8988T (cell line): ENCODE results near the gene MAGOHB.
"Not testable (repeated sequence)": the region's sequence is repeated elsewhere in the genome, so short reads cannot be mapped to it uniquely, and the experiment has no call there.

ENCODE experiments used
- DNase-seq: peaks from one replicate; pipeline ENCODE4 v3.0.0; 2011

The MAGOHB gene

DNA sequence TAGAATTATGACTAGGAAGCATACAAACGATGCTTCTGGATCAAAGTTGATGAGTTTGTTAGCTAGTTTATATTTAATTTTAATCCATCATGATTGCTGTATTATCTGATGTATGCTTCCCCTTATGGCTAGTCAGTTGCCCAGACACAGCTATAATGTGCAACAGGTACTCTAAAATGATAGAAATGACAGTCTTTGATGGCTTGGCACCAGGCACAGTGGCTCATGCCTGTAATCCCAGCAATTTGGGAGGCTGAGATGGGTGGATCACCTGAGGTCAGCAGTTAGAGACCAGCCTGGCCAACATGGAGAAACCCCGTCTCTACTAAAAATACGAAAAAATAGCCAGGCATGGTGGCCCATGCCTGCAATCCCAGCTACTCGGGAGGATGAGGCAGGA lies 2.2 kb downstream of the MAGOHB start:
- not testable (repeated sequence) for DNase-seq

DNA sequence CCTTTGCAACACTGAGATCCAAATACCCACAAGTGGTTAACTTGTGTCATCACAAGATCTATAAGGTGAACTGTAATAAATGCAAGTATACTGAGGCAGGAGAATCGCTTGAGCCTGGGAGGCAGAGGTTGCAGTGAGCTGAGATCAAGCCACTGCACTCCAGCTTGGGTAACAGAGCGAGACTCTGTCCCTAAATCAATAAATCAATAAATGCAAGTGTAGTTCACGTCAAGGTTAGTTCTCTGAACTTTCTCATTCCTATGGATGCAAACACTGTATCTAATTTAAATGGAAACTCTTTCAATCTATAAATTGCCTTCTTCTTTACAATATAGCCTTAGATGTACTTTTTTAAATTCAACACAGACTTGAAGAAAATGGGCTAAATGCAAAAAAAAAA lies 3.2 kb downstream of the MAGOHB start:
- DNase-seq, result no peak

DNA sequence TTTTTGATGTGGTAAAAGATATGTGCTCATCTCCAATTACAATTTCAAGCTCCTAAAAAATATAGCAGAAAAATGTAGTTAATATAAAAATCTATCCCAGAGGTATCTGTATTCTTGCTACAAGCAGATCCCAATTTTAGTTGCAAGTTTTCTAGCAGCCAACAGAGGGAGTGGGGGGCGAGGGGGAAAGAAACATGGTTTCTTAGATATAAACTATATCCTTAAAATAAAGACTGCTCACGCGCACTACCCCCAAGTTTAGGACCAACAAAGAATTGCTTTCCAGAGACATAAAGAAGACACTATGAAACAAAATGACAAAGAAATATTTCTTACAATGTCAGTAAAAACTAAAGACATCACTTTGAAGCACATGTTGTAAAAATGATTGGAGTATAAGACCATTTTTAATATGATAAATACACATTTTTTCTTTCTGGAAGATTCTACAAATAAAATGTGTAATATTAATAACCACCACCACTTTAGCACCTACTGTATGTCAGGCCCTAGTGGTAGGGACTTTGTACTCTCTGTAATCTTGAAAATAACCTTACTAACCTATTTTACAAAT lies 5.4 kb downstream of the MAGOHB start:
- DNase-seq, result no peak

DNA sequence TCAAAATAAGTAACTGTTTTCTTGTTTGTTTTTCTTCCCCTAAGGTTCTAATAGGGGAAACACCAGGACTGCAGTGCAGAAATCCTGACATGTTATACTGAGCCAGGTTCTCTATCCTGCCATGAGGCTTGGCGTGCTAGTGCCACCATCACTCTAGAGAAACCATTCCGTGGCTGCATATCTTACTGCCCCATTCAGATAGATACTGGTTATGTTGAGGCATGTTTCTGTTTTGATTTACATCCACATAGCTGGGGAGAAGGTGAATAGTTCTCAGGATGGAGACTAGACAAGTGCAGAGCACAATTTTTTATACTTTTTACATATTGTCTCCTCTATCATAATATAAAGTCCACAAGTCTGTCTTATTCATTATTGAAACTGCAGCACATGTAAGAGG lies 11.5 kb downstream of the MAGOHB start:
- no peak for DNase-seq

DNA sequence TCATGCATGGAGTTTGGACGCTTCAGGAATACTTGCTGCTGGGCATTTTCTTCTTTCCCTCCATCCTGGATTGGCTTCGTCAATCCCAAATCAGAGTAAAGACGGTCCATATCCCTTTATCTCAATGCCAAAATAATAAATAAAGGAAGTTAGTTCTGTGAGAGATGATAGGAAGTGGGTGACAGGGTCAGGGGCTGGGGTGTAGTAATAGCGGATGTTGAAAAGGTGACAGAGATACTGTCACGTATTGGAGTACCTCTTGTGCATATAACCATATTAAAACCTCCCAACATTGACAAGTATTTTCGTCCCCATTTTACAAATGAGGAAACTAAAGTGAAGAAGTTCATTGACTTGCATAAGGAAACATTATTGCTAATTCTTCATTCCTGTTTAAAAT lies 12.4 kb downstream of the MAGOHB start:
- DNase-seq, result no peak

DNA sequence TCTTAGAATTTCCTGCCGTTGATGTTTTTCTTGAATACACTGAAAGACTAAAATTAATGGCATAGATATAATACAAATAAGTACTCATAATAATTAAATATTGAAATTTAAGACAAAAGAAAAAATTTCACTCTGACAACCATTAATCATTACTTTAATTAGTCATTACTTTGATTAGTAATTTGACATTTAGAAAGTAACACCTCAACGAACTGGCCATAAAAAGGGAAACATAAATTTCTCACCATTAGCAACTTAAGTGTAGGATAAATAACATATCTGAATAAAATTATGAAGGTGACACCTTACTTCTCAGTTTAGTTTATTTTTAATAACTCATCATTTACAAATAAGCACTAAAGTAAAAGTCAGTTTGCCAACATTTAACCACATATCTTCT lies 17.5 kb downstream of the MAGOHB start:
- DNase-seq, result no peak

DNA sequence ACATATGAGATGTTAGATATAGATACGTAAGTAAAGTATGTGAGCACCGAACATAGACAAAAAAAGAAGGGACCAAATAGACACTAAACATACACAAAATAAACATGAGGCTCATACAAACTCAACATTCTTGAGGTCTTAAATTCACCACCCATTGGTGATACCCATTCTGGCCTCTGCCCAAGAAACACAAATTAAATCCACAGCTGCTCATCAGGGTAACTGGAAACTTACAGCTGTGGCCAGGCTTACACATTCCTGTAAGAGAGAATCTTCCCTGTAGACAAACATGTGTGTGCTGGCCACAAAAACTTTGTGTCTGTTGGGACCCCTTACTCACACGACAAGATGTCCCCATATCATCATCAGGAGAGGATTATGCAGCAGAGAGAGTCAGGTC lies 22.4 kb downstream of the MAGOHB start:
- no peak for DNase-seq

DNA sequence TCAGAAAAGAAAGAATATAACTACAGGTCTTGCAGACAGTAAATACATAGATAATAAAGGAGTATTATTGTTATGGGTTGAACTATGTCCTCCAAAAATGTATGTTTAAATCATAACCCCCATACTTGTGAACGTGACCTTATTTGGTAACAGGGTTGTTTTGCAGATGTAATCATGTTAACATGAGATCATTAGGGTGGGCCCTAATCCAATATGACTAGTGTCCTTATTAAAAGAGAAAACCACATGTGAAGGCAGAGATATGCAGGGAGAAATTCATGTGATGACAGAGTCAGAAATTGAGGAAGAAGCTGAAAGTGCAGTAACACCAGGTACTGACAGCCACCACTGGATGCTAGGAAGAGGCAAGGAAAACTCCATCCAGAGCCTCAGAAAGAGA lies 29.0 kb downstream of the MAGOHB start:
- no peak for DNase-seq

DNA sequence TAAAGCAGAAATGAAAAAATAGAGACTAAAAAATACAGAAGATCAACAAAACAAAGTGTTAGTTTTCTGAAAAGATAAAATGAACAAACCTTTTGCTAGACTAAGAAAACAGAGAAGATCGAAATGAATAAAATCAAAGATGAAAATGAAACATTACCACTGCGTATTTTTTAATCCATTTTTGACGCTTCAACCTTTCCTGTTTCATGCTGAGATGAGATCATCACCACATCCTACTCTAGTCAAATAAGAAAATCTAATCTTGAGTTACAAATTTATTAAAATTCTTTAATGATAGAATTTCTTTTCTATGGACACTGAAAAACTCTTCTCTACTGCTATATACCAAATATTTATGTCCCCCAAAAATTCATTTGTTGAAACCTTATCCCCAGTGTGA lies 30.7 kb downstream of the MAGOHB start:
- no peak for DNase-seq

DNA sequence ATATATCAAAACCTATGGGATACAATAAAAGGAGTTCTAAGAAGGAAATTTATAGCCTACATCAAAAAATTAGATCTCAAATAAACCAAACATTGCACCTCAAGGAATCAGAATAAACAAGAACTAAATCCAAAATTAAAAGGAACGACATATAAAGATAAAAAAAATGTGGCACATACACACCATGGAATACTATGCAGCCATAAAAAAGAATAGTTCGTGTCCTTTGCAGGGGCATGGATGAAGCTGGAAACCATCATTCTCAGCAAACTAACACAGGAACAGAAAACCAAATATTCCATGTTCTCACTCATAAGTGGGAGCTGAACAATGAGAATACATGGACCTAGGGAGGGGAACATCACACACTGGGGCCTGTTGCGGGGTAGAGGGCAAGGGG lies 31.3 kb downstream of the MAGOHB start:
- not testable (repeated sequence) for DNase-seq

DNA sequence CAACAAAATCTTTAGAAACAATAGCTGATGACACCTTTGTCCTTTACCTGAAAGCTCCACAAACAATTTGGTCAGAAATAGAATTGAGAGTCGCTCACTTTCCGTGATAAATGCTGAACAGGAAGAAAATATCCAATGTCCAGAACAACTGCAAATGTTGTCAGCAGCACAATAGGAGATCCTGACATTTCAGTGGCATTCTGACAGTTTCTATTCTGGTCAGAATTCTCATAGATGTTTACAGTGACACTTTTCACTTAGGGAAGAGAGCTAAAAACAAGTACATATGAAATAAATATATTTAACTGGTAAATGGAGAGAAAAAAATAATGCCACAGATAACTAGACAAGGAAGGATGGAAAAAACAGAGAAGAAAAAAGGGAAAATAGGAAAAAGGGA lies 39.1 kb downstream of the MAGOHB start:
- no peak for DNase-seq

DNA sequence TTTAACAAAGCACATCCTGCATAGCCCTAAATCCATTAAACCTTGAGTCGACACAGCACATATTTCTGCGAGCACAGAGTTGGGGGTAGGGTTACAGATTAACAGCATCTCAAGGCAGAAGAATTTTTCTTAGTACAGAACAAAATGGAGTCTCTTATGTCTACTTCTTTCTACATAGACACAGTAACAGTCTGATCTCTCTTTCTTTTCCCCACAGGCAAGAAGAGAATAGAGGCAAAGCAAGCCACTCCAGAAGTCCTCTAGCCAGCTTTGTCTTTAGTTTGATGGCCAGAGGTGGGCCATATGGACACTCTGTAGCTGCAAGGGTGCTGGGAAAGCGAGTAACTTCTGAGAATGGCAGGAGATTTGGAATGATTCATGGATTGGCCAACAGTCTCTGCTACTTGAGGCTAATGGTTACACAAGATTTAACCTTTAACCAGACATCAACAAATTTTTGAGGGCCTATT lies 41.4 kb downstream of the MAGOHB start:
- not testable (repeated sequence) for DNase-seq

DNA sequence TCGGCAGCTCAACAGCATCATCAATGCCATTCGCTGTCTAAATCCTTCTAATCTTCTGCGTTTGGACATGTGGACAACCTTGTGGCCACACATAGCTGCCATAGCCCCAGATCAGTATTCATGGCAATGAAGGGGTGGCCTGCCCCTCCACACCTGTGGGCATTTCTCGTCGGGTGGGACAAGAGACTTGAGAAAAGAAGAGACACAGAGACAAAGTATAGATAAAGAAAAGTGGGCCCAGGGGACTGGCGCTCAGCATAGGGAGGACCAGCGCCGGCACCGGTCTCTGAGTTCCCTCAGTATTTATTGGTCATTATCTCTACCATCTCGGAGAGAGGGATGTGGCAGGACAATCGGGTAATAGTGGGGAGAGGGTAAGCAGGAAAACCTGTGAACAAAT lies 42.3 kb downstream of the MAGOHB start:
- no peak for DNase-seq

DNA sequence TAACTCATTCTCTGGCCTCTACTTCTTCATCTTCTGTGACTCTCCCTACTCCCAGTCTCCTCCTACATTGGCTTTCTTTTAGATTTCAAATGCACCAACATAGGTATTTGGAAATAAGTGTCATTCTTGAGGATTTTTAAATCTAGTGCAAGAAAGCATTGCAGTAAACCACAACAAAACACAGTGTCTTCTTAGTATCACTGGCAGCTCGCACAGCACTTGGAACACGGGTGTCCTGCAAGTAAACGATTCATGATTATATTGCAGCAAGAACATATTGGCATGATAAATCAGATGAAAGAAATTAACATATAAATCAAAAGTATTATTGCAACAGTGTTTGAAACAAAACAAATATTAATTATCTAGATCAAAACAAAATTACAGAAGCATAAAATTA lies 45.6 kb downstream of the MAGOHB start:
- DNase-seq, result no peak

DNA sequence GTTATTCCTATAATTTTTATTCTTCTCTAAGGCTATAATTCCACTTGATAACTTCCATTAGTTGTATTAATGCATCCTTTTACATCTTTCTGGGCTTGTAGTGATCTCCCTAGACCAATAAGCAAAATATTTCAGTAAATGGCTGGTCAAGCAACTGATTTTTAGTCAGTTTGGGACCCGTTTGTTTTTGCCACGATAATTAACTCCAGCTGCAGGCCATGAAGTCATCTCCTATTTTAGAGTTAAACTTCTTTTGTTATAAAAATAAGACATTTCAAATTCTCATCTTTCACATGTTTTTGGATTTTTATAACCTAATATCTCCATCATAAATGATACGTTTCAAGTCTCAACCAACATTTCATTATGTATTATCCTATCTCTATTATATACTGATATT lies 49.4 kb downstream of the MAGOHB start:
- DNase-seq, result no peak

DNA sequence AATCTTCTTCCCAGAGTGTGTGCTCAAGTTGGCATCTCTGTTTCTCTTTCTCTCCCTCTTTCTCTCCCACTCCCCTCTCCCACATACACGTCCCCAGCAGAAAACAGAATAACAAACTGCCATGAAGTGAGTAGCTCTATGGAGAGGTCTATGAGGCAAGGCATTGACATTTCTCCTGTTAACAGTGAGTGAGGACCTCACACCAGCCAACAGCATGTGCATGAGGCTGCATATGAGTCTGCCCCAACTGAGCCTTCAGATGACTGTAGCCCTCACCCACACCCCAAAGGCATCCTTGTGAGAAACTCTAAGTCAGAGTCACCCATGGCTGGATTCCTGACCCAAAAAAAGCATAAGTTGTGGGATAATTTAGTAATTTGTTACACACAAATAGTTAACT lies 50.4 kb downstream of the MAGOHB start:
- no peak for DNase-seq

DNA sequence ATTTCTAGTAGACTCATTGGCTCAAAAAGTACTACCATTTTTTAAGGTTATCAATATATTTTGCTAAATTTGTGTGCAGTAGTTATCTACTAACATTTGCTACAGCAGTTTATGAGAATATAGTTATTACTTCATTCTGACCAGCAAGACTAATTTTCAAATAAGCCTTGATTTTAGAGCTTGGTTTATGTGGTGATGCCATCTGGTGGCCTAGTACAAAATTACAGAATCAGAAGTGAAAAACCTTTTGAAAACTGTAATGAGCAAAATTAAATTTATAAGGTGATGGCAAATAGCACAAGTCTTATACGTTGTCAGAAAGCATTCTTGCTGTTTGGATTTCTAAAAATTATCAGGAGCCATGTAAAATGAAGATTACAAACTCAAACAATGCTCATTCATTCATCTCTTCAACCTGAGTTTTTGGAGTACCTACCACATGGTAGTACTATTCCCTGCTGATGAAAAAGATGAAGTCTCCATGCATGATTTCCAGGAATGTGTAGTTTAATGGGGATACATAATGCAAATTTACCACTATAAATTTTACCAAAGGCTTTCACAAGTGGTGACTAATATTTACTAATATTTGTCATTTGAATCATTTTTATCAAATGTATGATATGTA lies 51.0 kb downstream of the MAGOHB start:
- no peak for DNase-seq

DNA sequence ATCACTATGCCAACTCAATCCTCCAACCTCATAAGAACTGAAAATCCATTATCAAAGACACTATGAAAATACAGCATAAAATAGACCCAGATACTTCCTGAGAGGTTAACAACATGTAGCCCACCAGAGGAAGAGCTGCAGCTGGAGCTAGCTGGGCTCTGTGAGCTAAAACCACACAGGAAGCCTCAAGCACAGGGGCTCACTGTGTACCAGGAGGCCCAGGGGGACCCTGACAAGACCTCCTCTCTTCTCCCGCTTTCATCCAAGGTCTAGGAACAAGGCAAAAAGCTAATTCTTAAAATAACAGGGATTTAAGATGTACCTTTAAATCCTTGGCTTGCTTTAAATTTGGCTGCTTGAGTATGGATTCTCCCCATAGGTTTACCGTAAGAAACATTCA lies 54.2 kb downstream of the MAGOHB start:
- DNase-seq, result no peak

DNA sequence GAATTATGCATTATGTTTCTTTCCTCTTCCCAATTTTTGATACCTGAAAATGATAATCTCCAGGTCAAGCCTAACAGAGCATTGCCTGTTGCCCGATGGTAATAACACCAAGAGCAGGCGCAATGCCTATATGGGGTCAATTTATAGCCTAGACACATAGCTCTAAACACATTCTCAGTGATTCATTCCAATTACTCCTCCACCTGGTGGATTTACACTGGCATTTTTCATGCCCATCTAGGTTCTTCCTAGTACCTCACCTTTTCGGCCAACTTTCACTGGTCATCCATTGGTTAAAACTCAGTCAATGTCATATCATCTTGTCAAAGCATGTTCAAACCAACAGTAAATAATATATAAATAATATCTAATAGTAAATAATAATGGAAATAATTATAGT lies 54.6 kb downstream of the MAGOHB start:
- no peak for DNase-seq

DNA sequence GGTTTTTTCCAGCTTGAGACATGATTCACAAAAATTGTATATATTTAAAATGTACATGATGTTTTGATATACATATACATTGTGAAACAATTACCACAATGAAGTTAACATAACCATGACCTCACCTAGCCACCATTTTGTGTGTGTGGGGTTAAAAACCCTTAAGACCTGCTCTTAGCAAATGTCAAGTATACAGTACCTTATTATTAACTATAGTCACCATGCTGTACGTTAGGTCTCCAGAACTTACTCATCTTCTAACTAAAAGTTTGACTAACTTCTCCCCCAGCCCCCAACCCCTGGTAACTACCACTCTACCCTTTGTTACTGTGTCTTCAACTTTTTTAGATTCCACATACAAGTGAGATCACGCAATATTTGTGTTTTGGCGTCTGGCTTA lies 55.1 kb downstream of the MAGOHB start:
- DNase-seq, result no peak

DNA sequence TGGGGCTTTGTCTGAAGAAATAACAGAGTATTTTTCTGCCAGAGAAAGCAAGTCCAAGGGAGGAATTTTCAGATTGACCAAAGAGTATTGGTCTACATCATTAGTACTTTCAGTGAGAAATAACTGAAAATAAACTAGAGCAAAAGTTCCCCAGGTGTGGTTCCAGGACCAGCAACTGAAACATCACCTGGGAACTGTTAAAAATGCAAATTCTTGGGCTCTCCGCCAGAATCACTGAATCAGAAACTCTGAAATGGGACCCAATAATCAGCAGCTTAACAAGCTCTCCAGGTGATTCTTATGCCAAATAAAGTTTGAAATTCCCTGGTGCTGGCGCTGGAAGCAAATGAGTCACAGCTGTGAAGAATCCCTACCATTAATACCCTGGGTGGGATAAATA lies 55.6 kb downstream of the MAGOHB start:
- no peak for DNase-seq

DNA sequence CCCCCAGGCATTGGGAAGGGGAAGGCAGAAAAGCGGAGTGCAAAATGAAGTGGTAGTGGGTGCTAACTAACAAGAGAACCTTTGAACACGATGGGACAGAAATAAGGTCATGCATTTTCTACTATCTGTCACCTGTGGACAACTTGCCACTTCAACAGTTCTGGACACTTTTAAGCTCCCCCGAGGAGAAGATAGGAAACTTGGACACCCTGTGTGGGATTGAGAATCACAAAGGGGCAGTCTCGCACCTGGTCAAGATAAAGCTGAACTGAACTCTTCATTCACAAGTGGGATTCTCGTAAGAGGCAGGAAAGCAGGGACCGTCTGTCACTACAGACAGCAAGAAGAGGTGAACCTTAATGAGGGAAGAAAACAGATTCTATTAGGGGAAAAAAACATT lies 56.1 kb downstream of the MAGOHB start:
- DNase-seq, result no peak

DNA sequence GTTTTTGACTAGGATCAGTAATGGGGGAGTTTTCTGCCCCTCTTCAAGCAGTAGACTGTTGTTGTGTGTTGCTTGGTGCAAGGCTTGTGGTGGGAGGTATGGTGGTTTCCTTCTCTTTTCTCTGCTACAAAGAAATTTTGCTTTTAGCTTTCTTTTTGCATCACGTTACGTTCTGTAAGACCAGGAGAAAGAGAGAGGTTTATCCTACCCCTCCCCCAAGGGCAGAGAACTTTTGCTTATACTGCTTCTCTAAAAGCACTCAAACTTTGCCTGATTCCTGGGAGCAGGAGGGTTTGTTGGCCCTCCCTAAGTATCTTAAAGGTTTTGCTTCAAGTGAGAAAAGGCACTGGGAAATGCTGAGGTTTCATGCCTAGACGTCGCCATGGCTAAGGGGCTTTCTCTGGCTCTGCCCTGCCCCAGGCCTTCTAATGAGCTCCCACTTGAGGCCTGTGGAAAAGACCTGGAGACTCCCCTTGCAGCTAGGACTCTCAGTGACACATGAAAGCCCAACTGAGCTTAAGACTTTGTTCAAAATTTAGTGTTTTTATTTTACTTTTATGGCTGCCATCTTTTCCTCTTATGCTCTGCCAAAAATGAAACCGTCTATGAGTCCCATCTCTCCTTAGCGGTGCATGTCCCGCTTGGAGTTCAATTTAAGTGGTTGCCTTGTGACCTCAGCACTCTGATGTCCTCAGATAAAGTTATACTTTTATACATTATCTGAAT lies 58.5 kb downstream of the MAGOHB start:
- DNase-seq, result no peak

DNA sequence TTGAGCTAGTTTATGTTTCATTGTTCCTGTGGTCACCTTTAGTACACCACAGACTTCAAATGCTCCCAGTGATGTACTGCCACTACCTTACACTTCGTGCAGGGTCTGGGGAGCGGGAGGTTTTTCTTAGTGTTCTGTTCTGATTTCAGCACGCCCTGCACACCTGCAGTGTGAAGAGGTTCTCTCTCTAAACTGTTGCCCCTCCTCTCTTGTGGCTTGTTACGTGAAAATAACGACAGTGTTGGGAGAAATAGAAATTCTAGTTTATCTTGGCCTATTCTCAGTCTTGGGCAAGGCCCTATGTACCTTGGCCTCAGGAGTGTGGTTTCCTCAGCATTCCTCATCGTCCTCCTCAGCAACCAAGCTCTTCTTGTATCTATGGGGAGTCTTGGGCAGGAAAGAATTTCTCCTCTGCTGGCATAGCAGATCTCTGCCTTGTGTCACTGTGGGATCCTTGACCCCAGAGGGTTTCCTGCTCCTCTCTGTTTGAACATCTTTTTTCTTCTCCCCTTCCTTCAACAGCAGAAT lies 59.1 kb downstream of the MAGOHB start:
- no peak for DNase-seq
